H54 (cell line): Measurements from ENCODE around the gene ATRX.
"Not testable (repeated sequence)": the region's sequence is repeated elsewhere in the genome, so short reads cannot be mapped to it uniquely, and the experiment has no call there.

Experiments
- DNase-seq: peaks from one replicate; pipeline ENCODE4 v3.0.0; 2011; ENCODE audit warnings: low spot score, mixed read lengths; ENCODE audit not compliant: insufficient read length
- FAIRE-seq: peaks from 3 replicates; lab custom pipeline; 2011; peaks lifted over from hg19 to GRCh38; lab: Jason Lieb, UNC
- POLR2A ChIP-seq: IDR thresholded peaks from 2 replicates; pipeline ENCODE4 v1.6.1; 2011; ENCODE audit warnings: low read depth, mild to moderate bottlenecking, low read length

ATRX gene

DNA sequence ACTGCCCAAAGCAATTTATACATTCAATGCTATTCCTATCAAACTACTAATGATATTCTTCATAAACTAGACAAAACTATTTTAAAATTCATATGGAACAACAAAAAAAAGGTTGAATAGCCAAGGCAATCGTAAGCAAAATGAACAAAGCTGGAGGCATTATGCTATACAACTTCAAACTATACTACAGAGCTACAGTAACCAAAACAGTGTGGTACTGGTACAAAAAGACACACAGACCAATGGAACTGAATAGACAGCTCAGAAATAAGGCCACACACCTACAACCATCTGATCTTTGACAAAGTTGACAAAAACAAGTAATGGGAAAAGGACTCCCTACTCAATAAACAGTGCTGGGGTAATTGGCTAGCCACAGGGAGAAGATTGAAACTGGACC, 271.8 kb downstream of the ATRX start:
- FAIRE-seq (no peak), DNase-seq (no peak)
- TF ChIP-seq POLR2A, result no peak

GRCh38 chrX:77510007-77510406, 276.0 kb downstream of the ATRX start:
- no peak for TF ChIP-seq POLR2A
- FAIRE-seq (no peak), DNase-seq (no peak)

GRCh38 chrX:77505227-77505626, 280.8 kb downstream of the ATRX start:
- TF ChIP-seq POLR2A, result no peak
- no peak for DNase-seq
- no peak for FAIRE-seq

DNA sequence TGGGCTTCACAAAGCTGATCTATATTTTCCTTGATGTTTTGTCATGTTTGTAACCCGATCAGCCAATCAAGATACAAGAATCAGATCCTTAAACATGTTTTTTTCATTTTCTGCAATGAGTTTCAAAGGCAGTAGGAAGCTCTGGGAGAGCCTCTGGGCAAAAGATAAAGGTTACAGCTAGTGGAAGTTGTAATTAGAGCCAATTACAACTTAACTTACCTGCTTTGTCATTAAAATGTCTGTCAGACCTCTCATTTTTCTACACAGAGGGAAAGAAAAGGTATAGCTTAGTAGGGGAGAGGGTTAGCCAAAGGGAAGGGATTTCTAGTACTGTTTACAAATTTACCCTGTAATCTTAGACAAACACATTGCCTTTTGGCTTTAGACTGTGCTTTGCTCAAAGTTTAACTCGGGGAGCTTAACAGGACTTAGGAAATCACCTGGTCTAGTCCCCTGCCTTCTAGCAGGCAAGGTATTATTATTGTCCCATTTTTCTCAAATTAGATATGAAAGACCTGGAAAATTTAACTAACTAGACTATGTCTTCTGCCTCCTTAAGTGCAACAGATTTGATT, 283.0 kb downstream of the ATRX start:
- no peak for TF ChIP-seq POLR2A
- no peak for DNase-seq
- FAIRE-seq, result no peak

GRCh38 chrX:77500164-77500563, 285.9 kb downstream of the ATRX start:
- not testable (repeated sequence) for FAIRE-seq, DNase-seq

- FAIRE-seq (peak; percentile 48), DNase-seq (peak; percentile 10)
- no peak for TF ChIP-seq POLR2A
Measured at GRCh38 chrX:77493677-77494553, 292.1 kb downstream of the ATRX start.

GRCh38 chrX:77484045-77484444, 302.0 kb downstream of the ATRX start:
- no peak for DNase-seq
- FAIRE-seq, result no peak
- TF ChIP-seq POLR2A, result no peak

- DNase-seq (no peak), FAIRE-seq (no peak)
- TF ChIP-seq POLR2A, result no peak
Measured at GRCh38 chrX:77455437-77455836, 330.6 kb downstream of the ATRX start.
